Measurements from ENCODE around the gene TMEM38A.

Gene TMEM38A, protein sequence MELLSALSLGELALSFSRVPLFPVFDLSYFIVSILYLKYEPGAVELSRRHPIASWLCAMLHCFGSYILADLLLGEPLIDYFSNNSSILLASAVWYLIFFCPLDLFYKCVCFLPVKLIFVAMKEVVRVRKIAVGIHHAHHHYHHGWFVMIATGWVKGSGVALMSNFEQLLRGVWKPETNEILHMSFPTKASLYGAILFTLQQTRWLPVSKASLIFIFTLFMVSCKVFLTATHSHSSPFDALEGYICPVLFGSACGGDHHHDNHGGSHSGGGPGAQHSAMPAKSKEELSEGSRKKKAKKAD

GRCh38 chr19:16660763-16661479 is at the start of gene TMEM38A:
TSS of gene TMEM38A (plus strand) at chr19:16661139. CDS start at chr19:16661218, 79 bp downstream.
- DNase-seq = no peak

- no peak for DNase-seq
Measured at GRCh38 chr19:16612636-16613035, 48.3 kb upstream of the TMEM38A start.

GRCh38 chr19:16613841-16614240 is 47.1 kb upstream of the TMEM38A start:
- no peak for DNase-seq

DNA sequence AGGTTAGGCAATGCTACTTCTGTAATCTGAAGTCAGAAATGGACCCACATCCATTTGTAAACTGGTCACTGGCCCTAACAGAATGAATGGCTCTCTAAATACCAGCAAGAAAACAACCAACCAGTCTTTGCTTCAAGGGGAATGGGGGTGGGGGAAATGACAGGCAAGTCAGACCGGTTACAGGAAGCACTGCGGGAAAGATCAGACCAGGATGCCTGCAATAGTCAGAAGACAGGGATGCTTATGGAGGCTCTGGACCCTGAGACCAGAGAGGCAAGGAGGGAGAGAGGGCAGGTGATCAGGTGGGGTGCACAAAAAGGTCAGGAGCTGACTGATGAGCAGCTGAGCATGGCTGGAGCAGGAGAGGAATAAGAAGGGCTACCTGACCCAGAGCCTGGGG is 46.0 kb upstream of the TMEM38A start:
- DNase-seq = no peak

DNA sequence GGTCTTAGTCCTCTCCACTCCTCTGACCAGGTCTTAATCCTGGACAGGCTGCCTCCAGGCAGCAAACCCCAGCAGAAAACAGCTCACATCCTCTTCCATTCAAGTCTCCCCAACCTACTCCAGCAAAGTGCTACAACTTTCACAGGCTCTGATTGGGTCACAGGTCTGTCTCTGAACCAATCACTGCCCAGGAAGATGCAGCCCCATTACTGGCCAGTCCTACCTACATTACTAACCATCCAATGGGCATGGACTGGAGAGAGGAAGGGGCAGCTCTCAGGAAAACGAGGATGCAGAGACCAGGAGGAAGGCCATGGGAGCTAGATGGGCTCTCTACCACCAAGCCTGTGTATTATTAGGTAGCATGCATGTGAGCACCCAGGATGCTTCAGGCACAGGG is 45.1 kb upstream of the TMEM38A start:
- peak; percentile 68 for DNase-seq

DNA sequence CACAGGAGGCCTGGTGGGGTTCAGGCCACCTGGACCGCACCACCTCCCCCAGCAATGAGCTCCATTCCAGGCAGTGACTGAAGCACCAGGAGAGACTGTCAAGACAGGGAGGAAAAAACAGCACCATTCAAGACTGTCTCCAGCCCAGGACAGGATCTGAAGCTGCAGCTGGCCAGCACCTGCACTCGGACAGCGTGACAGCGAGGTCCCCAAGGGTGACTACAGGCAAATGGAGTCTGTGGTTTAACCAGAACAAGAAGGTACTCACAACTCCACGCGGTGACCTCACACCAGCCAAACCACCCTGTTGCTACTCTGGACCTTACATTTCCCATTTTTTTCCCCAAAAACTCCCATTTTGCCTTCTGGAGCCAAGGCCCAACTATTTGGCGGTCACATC is 42.7 kb upstream of the TMEM38A start:
- no peak for DNase-seq

DNA sequence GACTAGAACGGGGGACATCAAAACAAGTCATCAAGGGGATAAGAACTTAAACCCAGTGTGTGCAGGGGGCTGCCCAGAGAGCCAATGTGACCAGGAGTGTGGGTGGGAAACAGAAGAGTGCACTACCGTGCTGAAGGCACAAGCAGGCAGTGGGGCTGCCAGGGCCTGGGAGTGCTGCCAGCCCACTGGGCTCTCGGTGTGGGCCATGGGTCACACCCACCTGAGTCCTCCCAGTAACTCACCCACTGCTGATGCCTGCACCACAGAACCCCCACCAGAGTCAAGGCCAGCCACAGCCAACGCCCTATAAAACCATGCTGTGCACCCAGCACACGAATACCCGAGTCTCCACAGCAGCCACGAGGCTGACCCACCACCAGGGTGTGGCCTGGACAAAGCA is 41.5 kb upstream of the TMEM38A start:
- DNase-seq = no peak

DNA sequence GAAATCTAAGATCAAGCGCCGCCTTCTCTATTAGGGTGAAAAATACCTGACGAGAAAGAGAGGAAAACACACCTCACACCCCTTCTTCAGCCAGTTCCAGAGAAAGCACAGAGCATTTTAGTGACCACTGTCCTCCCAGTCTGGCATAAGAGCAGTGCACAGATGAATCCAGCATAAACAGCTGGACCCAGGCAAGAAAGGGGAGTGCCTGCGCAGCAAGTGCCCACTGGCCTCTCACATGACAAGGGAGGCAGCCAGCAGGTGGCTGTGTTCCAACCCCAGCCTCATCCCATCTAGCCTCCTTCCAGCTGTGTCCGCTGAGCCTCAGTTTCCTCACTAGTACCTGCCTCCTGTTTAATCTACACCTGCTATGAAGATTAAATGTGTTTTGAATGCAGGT is 40.9 kb upstream of the TMEM38A start:
- DNase-seq = no peak

- no peak for DNase-seq
Measured at GRCh38 chr19:16620584-16620983, 40.4 kb upstream of the TMEM38A start.

GRCh38 chr19:16621165-16621800 is 39.7 kb upstream of the TMEM38A start:
- DNase-seq = no peak

DNA sequence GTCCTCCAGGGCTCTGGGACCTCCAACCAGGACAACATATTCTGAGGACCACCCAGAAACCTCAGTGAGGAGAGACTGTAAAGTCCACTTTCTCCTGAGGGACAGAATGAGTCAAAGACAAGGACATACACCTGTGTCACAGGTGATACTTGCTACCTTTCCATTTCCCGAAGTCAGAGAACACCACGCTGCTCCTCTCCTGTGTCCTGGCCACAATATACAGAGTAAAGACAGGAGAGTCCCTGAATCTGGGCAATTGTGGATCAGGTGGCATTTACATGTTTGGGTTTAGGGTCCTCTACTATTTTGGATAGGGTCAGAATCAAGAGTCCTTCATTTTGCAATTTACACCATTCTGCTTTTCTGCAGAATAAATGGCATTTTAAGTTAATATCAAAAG is 37.9 kb upstream of the TMEM38A start:
- DNase-seq = no peak

DNA sequence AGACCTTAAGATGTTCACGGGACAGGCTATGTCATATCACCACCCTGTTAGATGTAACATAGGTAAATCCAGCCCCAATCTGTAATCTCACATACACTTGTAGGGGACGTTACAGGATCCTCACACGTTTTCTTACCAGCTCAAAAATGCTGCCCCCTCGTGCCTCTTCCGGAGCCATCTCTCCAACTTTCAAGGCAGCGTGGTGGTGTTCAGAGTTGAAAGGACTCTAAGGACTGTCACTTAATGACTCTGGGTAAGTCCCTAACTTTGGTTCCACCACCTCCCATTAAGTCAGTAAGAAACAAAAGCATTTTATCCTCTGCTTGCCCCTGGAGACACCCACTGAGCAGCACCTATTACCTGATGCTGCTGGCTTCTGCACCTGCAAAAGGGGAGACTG is 37.4 kb upstream of the TMEM38A start:
- DNase-seq = no peak

- no peak for DNase-seq
Measured at GRCh38 chr19:16624236-16624635, 36.7 kb upstream of the TMEM38A start.

DNA sequence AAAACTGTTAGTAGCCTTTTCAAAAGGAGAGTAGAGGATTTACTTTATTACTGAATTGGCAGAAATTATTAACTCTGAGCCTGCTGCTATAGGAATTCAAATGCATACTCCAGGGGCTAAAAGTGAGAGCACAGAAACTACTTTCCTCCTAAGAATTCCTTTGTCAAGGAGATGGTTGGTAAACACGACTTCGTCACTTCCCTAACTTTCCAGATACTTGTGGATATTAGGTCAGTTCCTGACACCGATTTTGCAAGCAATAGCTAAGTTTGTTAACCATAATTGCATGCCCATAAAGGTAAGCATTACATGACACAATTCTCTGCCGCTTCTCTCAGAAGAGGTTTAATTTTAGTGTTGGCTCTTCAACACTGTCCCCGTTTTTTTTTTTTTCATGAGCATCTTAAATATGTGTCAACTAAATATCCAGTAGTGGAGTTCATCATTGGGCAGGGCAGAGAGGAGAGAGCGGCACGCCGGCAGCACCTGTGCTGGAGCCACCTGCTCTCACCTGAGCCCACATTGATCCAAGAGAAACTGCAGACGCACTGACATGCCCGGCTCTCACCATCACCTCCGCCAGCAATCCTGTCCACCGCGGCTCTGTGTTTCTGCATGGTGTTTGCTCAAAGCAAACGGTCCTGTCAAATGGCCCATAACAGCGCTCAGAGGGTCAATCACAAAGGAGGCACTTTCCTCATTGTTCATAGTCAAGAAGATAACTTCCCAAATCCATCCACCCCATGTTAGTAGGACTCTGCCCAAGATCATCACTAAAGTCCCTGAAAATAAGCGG is 35.6 kb upstream of the TMEM38A start:
- DNase-seq = no peak

DNA sequence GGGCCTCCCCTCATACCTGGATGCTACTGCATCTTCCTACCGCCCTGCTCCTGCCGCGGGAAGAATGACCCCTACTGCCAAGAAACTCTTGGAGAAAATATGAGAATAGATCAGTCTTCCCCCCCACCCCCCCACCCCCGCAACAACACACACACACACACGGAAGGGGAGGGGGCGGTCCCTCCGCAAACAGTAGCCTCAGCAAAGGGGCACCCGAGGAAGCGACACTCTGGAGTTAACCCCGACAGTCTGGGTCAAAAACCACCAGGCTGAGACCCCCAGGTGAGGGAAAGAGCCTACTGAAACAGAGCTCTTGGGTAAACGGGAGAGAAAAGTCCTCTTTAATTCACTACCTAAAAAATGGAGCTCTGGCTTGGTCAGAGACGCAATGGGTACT is 34.1 kb upstream of the TMEM38A start:
- DNase-seq = no peak

DNA sequence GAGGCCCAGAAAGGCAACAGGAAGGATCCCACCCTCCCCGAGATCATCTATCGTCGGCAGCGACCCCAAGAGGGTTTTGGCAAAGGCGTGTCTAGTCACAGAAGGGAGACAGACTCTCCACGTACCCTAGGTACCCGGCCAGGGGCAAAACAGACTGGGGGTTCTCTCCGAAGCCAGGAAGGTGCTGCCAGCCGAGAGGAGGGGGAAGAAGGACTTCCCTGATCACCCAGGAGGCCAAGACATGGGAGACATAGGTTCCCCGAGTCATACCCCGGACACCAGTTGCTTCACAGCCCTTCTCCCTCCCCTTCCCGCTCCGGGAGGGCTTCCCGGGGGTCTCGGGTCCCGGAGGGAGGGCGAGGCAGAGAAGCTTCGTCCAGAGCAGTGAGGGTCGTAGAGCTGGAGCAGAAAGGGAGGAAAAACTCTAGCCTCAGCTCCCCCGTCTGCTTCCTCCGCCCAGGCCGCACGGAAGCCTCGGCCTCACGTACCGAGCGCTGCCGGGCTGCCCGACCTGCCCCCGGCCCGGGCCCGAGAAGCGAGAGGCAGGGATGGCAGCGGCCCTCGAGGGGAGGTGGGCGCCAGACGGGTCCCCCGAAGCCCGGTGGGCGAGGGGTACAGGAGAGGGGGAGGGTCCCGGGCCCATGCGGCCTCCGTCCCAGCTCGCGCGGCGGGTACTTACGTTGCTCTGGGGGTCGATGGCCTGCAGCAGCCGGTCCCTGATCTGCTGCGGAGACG is 33.6 kb upstream of the TMEM38A start:
- no peak for DNase-seq

- no peak for DNase-seq
Measured at GRCh38 chr19:16627928-16628182, 33.1 kb upstream of the TMEM38A start.

GRCh38 chr19:16628183-16628983 is 32.6 kb upstream of the TMEM38A start, which contains the start of gene MED26:
TSS of gene MED26 (minus strand) at chr19:16628204. CDS start at chr19:16627943, 261 bp downstream.
- DNase-seq = peak; percentile 87

DNA sequence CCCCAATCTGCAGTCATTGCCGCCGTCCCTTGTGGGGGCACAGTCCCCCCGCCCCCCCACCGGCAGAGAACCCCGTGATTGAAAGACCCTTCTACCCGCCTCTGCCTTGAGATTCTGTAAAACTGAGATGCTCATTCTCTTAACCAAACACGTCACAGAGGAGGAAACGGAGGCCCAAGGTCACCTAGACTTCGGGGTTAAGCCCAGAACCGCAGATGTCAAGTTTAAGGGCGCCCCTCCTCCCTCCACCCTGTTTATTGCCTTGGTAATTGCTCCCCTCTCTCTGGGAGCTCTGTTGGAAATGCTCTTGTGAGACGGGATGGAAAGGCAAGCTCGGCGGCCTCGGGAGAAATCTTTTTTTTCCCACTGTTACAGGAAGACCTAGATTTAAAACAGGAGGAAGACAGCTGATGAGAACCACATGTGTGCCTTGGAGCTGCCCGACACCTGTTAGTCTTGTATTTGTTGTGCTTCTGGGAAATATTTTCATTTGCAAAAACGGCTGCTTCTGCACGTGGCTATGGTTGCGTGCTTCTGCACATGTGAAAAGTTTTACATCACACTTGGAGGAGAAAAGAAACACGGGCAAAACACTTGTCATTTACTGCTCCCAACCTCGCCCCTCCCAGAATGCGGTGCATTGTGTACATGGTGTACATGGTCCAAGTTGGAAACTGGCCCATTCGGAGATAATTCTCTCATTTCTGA is 31.8 kb upstream of the TMEM38A start:
- no peak for DNase-seq

GRCh38 chr19:16631465-16631864 is 29.5 kb upstream of the TMEM38A start:
- no peak for DNase-seq

- no peak for DNase-seq
Measured at GRCh38 chr19:16637535-16637934, 23.4 kb upstream of the TMEM38A start.
